CD4-positive, CD25-positive, alpha-beta regulatory T cell (primary cell): ENCODE measurements around the gene SORT1. TPM values are rescaled to one million over a fixed set of nuclear protein-coding genes. Genes with fewer than 3 reads are reported as not detected.

ENCODE experiments used
- ATAC-seq, 2 donors: fragments of 150-1000 bp; cut with Tn5 transposase; one replicate each; pipeline ENCODE4 v1.10.0; 2021; ENCODE audit warnings: low read depth in 2 of 2, moderate number of reproducible peaks in 2 of 2, moderate library complexity in 1 of 2
- DNase-seq, 3 donors: peaks; one replicate each; pipeline versions ENCODE4 v3.0.0 to v3.0.0-alpha.2; 2012 to 2022; ENCODE audit warnings: mixed read lengths in 1 of 3
- H3K27ac ChIP-seq: one replicate; pipeline ENCODE4 v1.7.0; 2013; ENCODE audit warnings: mild to moderate bottlenecking, low read length; ENCODE audit not compliant: insufficient read depth, poor library complexity, severe bottlenecking
- H3K27me3 ChIP-seq: one replicate; pipeline ENCODE4 v1.7.0; 2013; ENCODE audit warnings: low read length; ENCODE audit not compliant: control insufficient read depth, insufficient read depth
- H3K36me3 ChIP-seq: one replicate; pipeline ENCODE4 v1.7.0; 2013; ENCODE audit warnings: mild to moderate bottlenecking, low read length, moderate library complexity; ENCODE audit not compliant: control insufficient read depth, insufficient read depth
- H3K4me1 ChIP-seq: 2 replicates; pipeline ENCODE4 v1.7.0; 2013; ENCODE audit warnings: mild to moderate bottlenecking, low read length; ENCODE audit not compliant: insufficient read depth, control insufficient read depth, poor library complexity, severe bottlenecking
- H3K4me3 ChIP-seq: one replicate; pipeline ENCODE4 v1.7.0; 2013; ENCODE audit warnings: low read depth, mild to moderate bottlenecking, low read length, moderate library complexity
- H3K9me3 ChIP-seq, 2 experiments: 1 replicate in 1 of 2; 2 replicates in 1 of 2; pipeline ENCODE4 v1.7.0; 2013; ENCODE audit warnings: low read length in 2 of 2, mild to moderate bottlenecking in 1 of 2, moderate library complexity in 1 of 2; ENCODE audit not compliant: control insufficient read depth in 2 of 2
- H3K27ac Mint-ChIP-seq, 3 donors: one replicate each; pipeline ENCODE4 v1.8.0; 2020 to 2022; ENCODE audit warnings: mild to moderate bottlenecking in 3 of 3, mixed read lengths in 3 of 3, moderate library complexity in 2 of 3
- H3K27me3 Mint-ChIP-seq: one replicate; pipeline ENCODE4 v1.8.0; 2022; ENCODE audit warnings: mild to moderate bottlenecking, mixed read lengths
- H3K36me3 Mint-ChIP-seq: one replicate; pipeline ENCODE4 v1.8.0; 2020; ENCODE audit warnings: mixed read lengths
- H3K4me1 Mint-ChIP-seq, 4 donors: one replicate each; pipeline ENCODE4 v1.8.0; 2020 to 2022; ENCODE audit warnings: mixed read lengths in 4 of 4, mild to moderate bottlenecking in 1 of 4
- H3K4me3 Mint-ChIP-seq, 4 donors: one replicate each; pipeline ENCODE4 v1.8.0; 2020 to 2022; ENCODE audit warnings: mild to moderate bottlenecking in 4 of 4, mixed read lengths in 4 of 4, moderate library complexity in 3 of 4
- H3K9me3 Mint-ChIP-seq, 7 donors: one replicate each; pipeline ENCODE4 v1.8.0; 2020 to 2022; ENCODE audit warnings: mixed read lengths in 7 of 7, mild to moderate bottlenecking in 3 of 7, moderate library complexity in 2 of 7
- polyA plus RNA-seq, 4 donors: library from polyadenylated mRNA; unstranded; fragments of 300-500 nt; fragmentation: Illumina TruSeq; gene quantifications; one replicate each; pipeline ENCODE4 v1.2.3, GENCODE V29; 2021
- total RNA-seq: library from RNA; stranded (reverse); gene quantifications from one replicate; pipeline ENCODE4 v1.2.3, GENCODE V29; 2022

SORT1 gene
- total and polyA plus RNA-seq, 5 donors from 2014 or later: 0.86 TPM; not detected in 4

GRCh38 chr1:109372281-109372680 is 25.4 kb downstream of the SORT1 start:
- Histone ChIP-seq H3K4me1 (no peaks in the 10 kb centered on the region), H3K4me3 (no peak overlapping the region), H3K9me3 (no peaks in the 10 kb centered on the region), H3K36me3 (no peaks in the 10 kb centered on the region), H3K27ac (no peak overlapping the region), H3K27me3 (peaks cover 16% of the 10 kb centered on the region)
- peaks cover 0 to 2% (median 0%) of the 10 kb centered on the region in 4 donors for H3K4me1 Mint-ChIP-seq
- H3K27me3 Mint-ChIP-seq: peaks cover 28% of the 10 kb centered on the region
- ATAC-seq (no peak), DNase-seq (no peak)
- no peaks in the 10 kb centered on the region for H3K36me3 Mint-ChIP-seq
- no peaks in the 10 kb centered on the region for H3K9me3 Mint-ChIP-seq
- H3K27ac Mint-ChIP-seq: no peak overlapping the region
- no peak overlapping the region for H3K4me3 Mint-ChIP-seq

- Mint-ChIP-seq H3K9me3 (no peaks in the 10 kb centered on the region), H3K4me1 (peaks cover 0 to 2% (median 0%) of the 10 kb centered on the region in 4 donors), H3K27ac (no peak overlapping the region), H3K4me3 (no peak overlapping the region), H3K27me3 (peaks cover 32% of the 10 kb centered on the region), H3K36me3 (no peaks in the 10 kb centered on the region)
- H3K4me1 ChIP-seq: no peaks in the 10 kb centered on the region
- H3K36me3 ChIP-seq: no peaks in the 10 kb centered on the region
- no peak overlapping the region for H3K4me3 ChIP-seq
- H3K27ac ChIP-seq: no peak overlapping the region
- no peaks in the 10 kb centered on the region for H3K9me3 ChIP-seq
- peaks cover 18% of the 10 kb centered on the region for H3K27me3 ChIP-seq
- DNase-seq: no peak
- no peak for ATAC-seq
Observed at GRCh38 chr1:109371341-109371739, 26.4 kb downstream of the SORT1 start.

GRCh38 chr1:109370712-109371340 is 26.9 kb downstream of the SORT1 start:
- Mint-ChIP-seq H3K27me3 (peaks cover 32% of the 10 kb centered on the region), H3K27ac (no peak overlapping the region), H3K4me3 (no peak overlapping the region)

GRCh38 chr1:109369167-109369746 is 28.5 kb downstream of the SORT1 start:
- DNase-seq: no peak
- H3K36me3 ChIP-seq: no peaks in the 10 kb centered on the region
- H3K9me3 ChIP-seq: no peaks in the 10 kb centered on the region
- H3K4me1 ChIP-seq: no peaks in the 10 kb centered on the region
- no peak overlapping the region for H3K27ac ChIP-seq
- Mint-ChIP-seq H3K27me3 (peaks cover 33% of the 10 kb centered on the region), H3K4me1 (peaks cover 0 to 2% (median 0%) of the 10 kb centered on the region in 4 donors), H3K9me3 (no peaks in the 10 kb centered on the region), H3K27ac (no peak overlapping the region), H3K36me3 (no peaks in the 10 kb centered on the region), H3K4me3 (no peak overlapping the region)
- no peak for ATAC-seq
- peaks cover 30% of the 10 kb centered on the region for H3K27me3 ChIP-seq
- no peak overlapping the region for H3K4me3 ChIP-seq

More at GRCh38 chr1:109370712-109371340, 26.9 kb downstream of the SORT1 start:
- peaks cover 18% of the 10 kb centered on the region for H3K27me3 ChIP-seq
- no peak overlapping the region for H3K4me3 ChIP-seq
- no peaks in the 10 kb centered on the region for H3K4me1 ChIP-seq
- no peak overlapping the region for H3K27ac ChIP-seq
- DNase-seq: peak in 1 of 3 donors; percentile 7
- no peaks in the 10 kb centered on the region for H3K36me3 ChIP-seq
- H3K9me3 Mint-ChIP-seq: no peaks in the 10 kb centered on the region
- H3K9me3 ChIP-seq: no peaks in the 10 kb centered on the region
- H3K4me1 Mint-ChIP-seq: peaks cover 0 to 2% (median 0%) of the 10 kb centered on the region in 4 donors
- H3K36me3 Mint-ChIP-seq: no peaks in the 10 kb centered on the region
- ATAC-seq: no peak

- H3K4me3 ChIP-seq: no peak overlapping the region
- Mint-ChIP-seq H3K27ac (no peak overlapping the region), H3K36me3 (no peaks in the 10 kb centered on the region), H3K4me1 (peaks cover 0 to 2% (median 0%) of the 10 kb centered on the region in 4 donors), H3K4me3 (no peak overlapping the region), H3K27me3 (peaks cover 41% of the 10 kb centered on the region), H3K9me3 (no peaks in the 10 kb centered on the region)
- H3K27me3 ChIP-seq: peaks cover 32% of the 10 kb centered on the region
- DNase-seq: no peak
- H3K9me3 ChIP-seq: no peaks in the 10 kb centered on the region
- H3K4me1 ChIP-seq: no peaks in the 10 kb centered on the region
- H3K27ac ChIP-seq: no peak overlapping the region
- H3K36me3 ChIP-seq: no peaks in the 10 kb centered on the region
- ATAC-seq: no peak
Observed at GRCh38 chr1:109368464-109368863, 29.3 kb downstream of the SORT1 start.

- Mint-ChIP-seq H3K36me3 (no peaks in the 10 kb centered on the region), H3K27me3 (peaks cover 43% of the 10 kb centered on the region), H3K4me1 (peaks cover 0 to 2% (median 0%) of the 10 kb centered on the region in 4 donors), H3K9me3 (no peaks in the 10 kb centered on the region), H3K4me3 (no peak overlapping the region), H3K27ac (no peak overlapping the region)
- H3K36me3 ChIP-seq: no peaks in the 10 kb centered on the region
- ATAC-seq: no peak
- no peak overlapping the region for H3K4me3 ChIP-seq
- DNase-seq: no peak
- no peaks in the 10 kb centered on the region for H3K9me3 ChIP-seq
- H3K4me1 ChIP-seq: no peaks in the 10 kb centered on the region
- no peak overlapping the region for H3K27ac ChIP-seq
- peaks cover 33% of the 10 kb centered on the region for H3K27me3 ChIP-seq
Observed at GRCh38 chr1:109367626-109368025, 30.1 kb downstream of the SORT1 start.

GRCh38 chr1:109365642-109366204 is 32.0 kb downstream of the SORT1 start:
- no peak overlapping the region for H3K4me3 ChIP-seq
- no peaks in the 10 kb centered on the region for H3K9me3 ChIP-seq
- Mint-ChIP-seq H3K4me1 (peaks cover 0 to 2% (median 0%) of the 10 kb centered on the region in 4 donors), H3K27ac (no peak overlapping the region), H3K9me3 (no peaks in the 10 kb centered on the region), H3K27me3 (peaks cover 46% of the 10 kb centered on the region), H3K36me3 (no peaks in the 10 kb centered on the region), H3K4me3 (no peak overlapping the region)
- no peak for ATAC-seq
- H3K4me1 ChIP-seq: no peaks in the 10 kb centered on the region
- DNase-seq: no peak
- H3K27ac ChIP-seq: no peak overlapping the region
- peaks cover 36% of the 10 kb centered on the region for H3K27me3 ChIP-seq
- no peaks in the 10 kb centered on the region for H3K36me3 ChIP-seq

- H3K4me1 Mint-ChIP-seq: no peaks in the 10 kb centered on the region
- DNase-seq (no peak), ATAC-seq (no peak)
- no peaks in the 10 kb centered on the region for H3K36me3 Mint-ChIP-seq
- Histone ChIP-seq H3K4me3 (no peak overlapping the region), H3K9me3 (no peaks in the 10 kb centered on the region), H3K27me3 (peaks cover 24% of the 10 kb centered on the region), H3K4me1 (no peaks in the 10 kb centered on the region), H3K27ac (no peak overlapping the region), H3K36me3 (no peaks in the 10 kb centered on the region)
- H3K9me3 Mint-ChIP-seq: no peaks in the 10 kb centered on the region
- H3K27ac Mint-ChIP-seq: no peak overlapping the region
- H3K27me3 Mint-ChIP-seq: peaks cover 47% of the 10 kb centered on the region
- no peak overlapping the region for H3K4me3 Mint-ChIP-seq
Observed at GRCh38 chr1:109361649-109362048, 36.1 kb downstream of the SORT1 start.
